GM18517 (cell line): ENCODE data around the gene HNF4A.

Experiments used
- ATAC-seq: cut with Tn5 transposase; IDR thresholded peaks from one replicate; pipeline ENCODE4 v1.9.1; 2021; ENCODE audit warnings: mild to moderate bottlenecking, moderate library complexity; ENCODE audit not compliant: unreplicated experiment

Gene HNF4A

GRCh38 chr20:44392088-44392775, 36.7 kb downstream of the HNF4A start:
- no peak for ATAC-seq

- no peak for ATAC-seq
Observed at GRCh38 chr20:44392776-44393607, 37.5 kb downstream of the HNF4A start.

- no peak for ATAC-seq
Observed at GRCh38 chr20:44393608-44394451, 38.3 kb downstream of the HNF4A start.

GRCh38 chr20:44394452-44394701, 38.9 kb downstream of the HNF4A start:
- ATAC-seq = no peak

GRCh38 chr20:44394702-44395460, 39.4 kb downstream of the HNF4A start:
- no peak for ATAC-seq

GRCh38 chr20:44395461-44396340, 40.2 kb downstream of the HNF4A start:
- no peak for ATAC-seq

- ATAC-seq = no peak
Observed at GRCh38 chr20:44396369-44397130, 41.1 kb downstream of the HNF4A start.

GRCh38 chr20:44398335-44398734, 42.8 kb downstream of the HNF4A start:
- ATAC-seq = no peak

GRCh38 chr20:44399446-44399845, 43.9 kb downstream of the HNF4A start:
- ATAC-seq = no peak

- no peak for ATAC-seq
Observed at GRCh38 chr20:44400671-44400969, 45.1 kb downstream of the HNF4A start.

GRCh38 chr20:44400970-44401769, 45.7 kb downstream of the HNF4A start:
- ATAC-seq = no peak

GRCh38 chr20:44401770-44402390, 46.4 kb downstream of the HNF4A start:
- no peak for ATAC-seq

GRCh38 chr20:44402391-44403193, 47.1 kb downstream of the HNF4A start:
- ATAC-seq = no peak

GRCh38 chr20:44403194-44404112, 48.0 kb downstream of the HNF4A start:
- no peak for ATAC-seq

GRCh38 chr20:44404204-44405181, 49.0 kb downstream of the HNF4A start:
- no peak for ATAC-seq
